ENCODE data around the gene TBC1D22B. TPM values are rescaled to one million over a fixed set of nuclear protein-coding genes. Genes with fewer than 3 reads are reported as not detected.
A peak's percentile ranks its signal among the peaks of the same experiment; 100 is the strongest.

TBC1D22B gene
- total and polyA plus RNA-seq, 2 of the 13 experiments (the other 11 are each of a cell fraction or from before 2014, with no cell fraction given) = 9.7 to 12.9 TPM

DNA sequence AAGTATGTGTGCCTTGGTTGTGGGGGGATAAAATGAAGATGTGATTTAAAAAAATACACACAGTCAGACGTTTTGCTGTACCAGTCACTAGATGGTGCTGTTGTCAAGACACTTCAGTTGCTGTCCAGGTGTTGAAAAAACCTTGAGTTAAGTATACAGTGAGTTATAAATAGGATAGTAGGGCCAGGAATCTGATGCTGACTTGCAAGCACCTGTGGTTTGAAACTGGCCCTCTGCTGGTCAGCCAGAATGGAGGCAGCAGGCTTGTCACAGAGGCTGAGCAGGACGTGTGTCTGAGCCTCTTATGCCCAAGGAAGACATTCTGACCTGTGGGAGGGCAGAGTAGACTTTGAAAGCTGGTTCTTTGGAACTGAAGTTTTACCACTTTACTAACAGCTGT, 124.0 kb downstream of the TBC1D22B start (continued):
- TF ChIP-seq THAP9 (CRISPR knock-in tag; IDR thresholded peaks at IDR 0.05; ENCODE audit: borderline replicate concordance) = no peak
- TF ChIP-seq TBP (CRISPR knock-in tag; IDR thresholded peaks at IDR 0.05) = no peak
- no peak for TF ChIP-seq PHF20 (CRISPR knock-in tag; IDR thresholded peaks at IDR 0.05)
- TF ChIP-seq, protein P1, sequence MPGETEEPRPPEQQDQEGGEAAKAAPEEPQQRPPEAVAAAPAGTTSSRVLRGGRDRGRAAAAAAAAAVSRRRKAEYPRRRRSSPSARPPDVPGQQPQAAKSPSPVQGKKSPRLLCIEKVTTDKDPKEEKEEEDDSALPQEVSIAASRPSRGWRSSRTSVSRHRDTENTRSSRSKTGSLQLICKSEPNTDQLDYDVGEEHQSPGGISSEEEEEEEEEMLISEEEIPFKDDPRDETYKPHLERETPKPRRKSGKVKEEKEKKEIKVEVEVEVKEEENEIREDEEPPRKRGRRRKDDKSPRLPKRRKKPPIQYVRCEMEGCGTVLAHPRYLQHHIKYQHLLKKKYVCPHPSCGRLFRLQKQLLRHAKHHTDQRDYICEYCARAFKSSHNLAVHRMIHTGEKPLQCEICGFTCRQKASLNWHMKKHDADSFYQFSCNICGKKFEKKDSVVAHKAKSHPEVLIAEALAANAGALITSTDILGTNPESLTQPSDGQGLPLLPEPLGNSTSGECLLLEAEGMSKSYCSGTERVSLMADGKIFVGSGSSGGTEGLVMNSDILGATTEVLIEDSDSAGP (CRISPR knock-in tag; IDR thresholded peaks at IDR 0.05; ENCODE audit: borderline replicate concordance) = no peak
- no peak for TF ChIP-seq ZNF335 (CRISPR knock-in tag; IDR thresholded peaks at IDR 0.05)
- no peak for TF ChIP-seq MTF2 (CRISPR knock-in tag; IDR thresholded peaks at IDR 0.05; ENCODE audit: borderline replicate concordance)
- TF ChIP-seq NFYC (CRISPR knock-in tag; IDR thresholded peaks at IDR 0.05) = no peak
- TF ChIP-seq HNF4A (CRISPR knock-in tag; IDR thresholded peaks at IDR 0.05) = no peak
- TF ChIP-seq SIN3B (IDR thresholded peaks at IDR 0.05; ENCODE audit: low read length) = no peak; the same call in 1 of the 2 replicates
- TF ChIP-seq NR2F6 (IDR thresholded peaks at IDR 0.05) = no peak
- peak; percentile 25; the same call in 1 of the 2 replicates for TF ChIP-seq NR2F6 (CRISPR knock-in tag; IDR thresholded peaks at IDR 0.05)
- no peak for TF ChIP-seq ZBTB1 (CRISPR knock-in tag; IDR thresholded peaks at IDR 0.05; ENCODE audit: borderline replicate concordance)
- TF ChIP-seq, protein P2, sequence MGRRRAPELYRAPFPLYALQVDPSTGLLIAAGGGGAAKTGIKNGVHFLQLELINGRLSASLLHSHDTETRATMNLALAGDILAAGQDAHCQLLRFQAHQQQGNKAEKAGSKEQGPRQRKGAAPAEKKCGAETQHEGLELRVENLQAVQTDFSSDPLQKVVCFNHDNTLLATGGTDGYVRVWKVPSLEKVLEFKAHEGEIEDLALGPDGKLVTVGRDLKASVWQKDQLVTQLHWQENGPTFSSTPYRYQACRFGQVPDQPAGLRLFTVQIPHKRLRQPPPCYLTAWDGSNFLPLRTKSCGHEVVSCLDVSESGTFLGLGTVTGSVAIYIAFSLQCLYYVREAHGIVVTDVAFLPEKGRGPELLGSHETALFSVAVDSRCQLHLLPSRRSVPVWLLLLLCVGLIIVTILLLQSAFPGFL (CRISPR knock-in tag; IDR thresholded peaks at IDR 0.05) = no peak
- TF ChIP-seq ARNTL (CRISPR knock-in tag; IDR thresholded peaks at IDR 0.05) = no peak
- TF ChIP-seq FOXA3 (CRISPR knock-in tag; IDR thresholded peaks at IDR 0.05) = peak; percentile 40; the same call in 1 of the 2 replicates
- TF ChIP-seq KLF15 (CRISPR knock-in tag; IDR thresholded peaks at IDR 0.05; ENCODE audit: borderline replicate concordance) = no peak
- no peak for TF ChIP-seq JUNB (CRISPR knock-in tag; IDR thresholded peaks at IDR 0.05; ENCODE audit: borderline replicate concordance)
- TF ChIP-seq KDM5A (IDR thresholded peaks at IDR 0.05; ENCODE audit: borderline replicate concordance, low read length) = no peak
- no peak for TF ChIP-seq NONO (IDR thresholded peaks at IDR 0.05)
- 0 out of 2 replicates have a peak, but pooled peaks have one; percentile 32 for TF ChIP-seq NONO (CRISPR knock-in tag; conservative IDR thresholded peaks at IDR 0.05)
- TF ChIP-seq PAXIP1 (CRISPR knock-in tag; conservative IDR thresholded peaks at IDR 0.05) = no peak
- no peak for TF ChIP-seq ZIK1 (CRISPR knock-in tag; IDR thresholded peaks at IDR 0.05; ENCODE audit: borderline replicate concordance, low read depth)
- TF ChIP-seq STAT5B (CRISPR knock-in tag; IDR thresholded peaks at IDR 0.05) = no peak

Measured in HepG2 (cell line).